Coronary artery (tissue), 2 donors: ENCODE results near the gene PXDN.

Experiments
- DNase-seq: peaks from one replicate; pipeline ENCODE4 v3.0.0-alpha.2; 2017; ENCODE audit warnings: low spot score
- H3K27ac ChIP-seq, 2 donors: fragments of 200-600 bp; sonication (generic); one replicate each; pipeline ENCODE4 v1.5.1; 2016 to 2019
- H3K4me3 ChIP-seq: fragments of 200-600 bp; sonication (generic); 2 replicates; pipeline ENCODE4 v1.5.1; 2016; ENCODE audit warnings: mild to moderate bottlenecking, moderate library complexity
- CTCF ChIP-seq: fragments of 200-600 bp; sonication (generic); IDR thresholded peaks from one replicate; pipeline ENCODE4 v1.5.1; 2019; ENCODE audit warnings: antibody characterized with exemption

The PXDN gene

GRCh38 chr2:1633092-1633671 lies 111.1 kb downstream of the PXDN start:
- H3K4me3 ChIP-seq: no peak overlapping the region
- no peak for DNase-seq
- TF ChIP-seq CTCF: no peak
- no peak overlapping the region for H3K27ac ChIP-seq

GRCh38 chr2:1632510-1632909 lies 111.8 kb downstream of the PXDN start:
- DNase-seq: peak; percentile 56
- Histone ChIP-seq H3K27ac (no peak overlapping the region), H3K4me3 (no peak overlapping the region)
- TF ChIP-seq CTCF: no peak

- DNase-seq: no peak
- no peak overlapping the region for H3K4me3 ChIP-seq
- TF ChIP-seq CTCF: no peak
- H3K27ac ChIP-seq: no peak overlapping the region
These were observed 112.3 kb downstream of the PXDN start for GRCh38 chr2:1632002-1632348.

GRCh38 chr2:1631292-1632001 lies 112.9 kb downstream of the PXDN start:
- Histone ChIP-seq H3K4me3 (no peak overlapping the region), H3K27ac (no peak overlapping the region)
- DNase-seq: peak; percentile 47
- TF ChIP-seq CTCF: no peak

GRCh38 chr2:1628893-1629292 lies 115.4 kb downstream of the PXDN start:
- TF ChIP-seq CTCF: no peak
- H3K27ac ChIP-seq: peak overlapping the region in 1 of 2 donors; percentile 40
- H3K4me3 ChIP-seq: no peak overlapping the region
- peak; percentile 77 for DNase-seq

GRCh38 chr2:1627628-1628381 lies 116.5 kb downstream of the PXDN start:
- Histone ChIP-seq H3K4me3 (no peak overlapping the region), H3K27ac (no peak overlapping the region)
- DNase-seq: peak; percentile 68
- TF ChIP-seq CTCF: no peak
